T-helper 2 cell treated with Interferon-gamma antibody and Interleukin-4, amounts not matched to agents 100 ng/mL and 5 ng/mL, for 36 hours (primary cell): ENCODE data around the gene HSPA5. TPM values are rescaled to one million over a fixed set of nuclear protein-coding genes. Genes with fewer than 3 reads are reported as not detected.
"Not testable (repeated sequence)": the region's sequence is repeated elsewhere in the genome, so short reads cannot be mapped to it uniquely, and the experiment has no call there.

Source experiments
- intact Hi-C: fragments of 100-400 bp; cut with micrococcal nuclease; formaldehyde crosslinking; loops from one replicate; pipeline ENCODE4 v1.15.1; 2023
- total RNA-seq: library from RNA; stranded (reverse); gene quantifications from 2 replicates; pipeline ENCODE4 v1.2.3, GENCODE V29; 2022

Gene HSPA5
- 274 and 277 TPM in 2 replicates for total RNA-seq

DNA sequence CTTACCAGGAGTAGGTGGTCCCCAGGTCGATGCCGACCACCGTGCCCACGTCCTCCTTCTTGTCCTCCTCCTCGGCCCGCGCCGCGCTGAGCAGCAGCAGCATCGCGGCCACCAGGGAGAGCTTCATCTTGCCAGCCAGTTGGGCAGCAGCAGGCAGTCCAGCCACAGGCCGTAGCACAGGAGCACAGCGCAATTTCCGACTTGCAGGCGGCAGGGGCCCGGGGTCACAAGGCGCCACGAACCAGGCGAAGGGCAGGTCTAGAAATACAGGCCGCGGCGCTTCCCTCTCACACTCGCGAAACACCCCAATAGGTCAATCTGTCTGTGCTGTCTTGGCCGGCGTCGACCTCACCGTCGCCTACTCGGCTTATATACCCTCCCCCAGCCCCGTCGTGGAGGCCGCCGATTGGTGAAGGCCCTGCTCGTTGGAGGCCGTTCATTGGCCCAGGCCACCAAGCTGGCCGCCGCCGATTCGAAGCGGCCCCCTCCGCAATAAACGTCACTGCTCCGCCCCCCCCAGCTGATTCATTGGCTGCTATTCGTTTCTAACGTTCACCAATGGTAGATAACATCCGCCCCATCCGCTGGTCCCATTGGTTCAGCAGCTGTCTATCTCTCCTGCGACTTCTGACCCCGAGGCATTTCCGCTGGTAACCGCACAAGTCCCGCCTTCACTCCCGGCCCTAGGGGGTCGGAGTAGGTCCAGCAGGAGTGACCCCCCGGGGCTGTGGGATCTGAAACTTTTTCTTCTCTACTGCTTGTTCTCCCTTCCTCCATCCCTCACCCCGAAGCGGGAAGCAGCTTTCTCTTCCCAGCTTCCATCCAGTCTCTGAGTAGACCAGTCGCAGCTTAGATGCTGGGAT, at the start of gene HSPA5:
Gene HSPA5 (minus strand): TSS at position 344 of the 863 bp plus-strand sequence. CDS start 217 bp downstream, at position 127.
- intact Hi-C loops: loop anchor here (1.0 to 2.0 kb wide), 7 partner anchors 20 to 470 kb away; partner anchors contain the start of genes ARPC5L, GAPVD1, GOLGA1 and NR6A1

DNA sequence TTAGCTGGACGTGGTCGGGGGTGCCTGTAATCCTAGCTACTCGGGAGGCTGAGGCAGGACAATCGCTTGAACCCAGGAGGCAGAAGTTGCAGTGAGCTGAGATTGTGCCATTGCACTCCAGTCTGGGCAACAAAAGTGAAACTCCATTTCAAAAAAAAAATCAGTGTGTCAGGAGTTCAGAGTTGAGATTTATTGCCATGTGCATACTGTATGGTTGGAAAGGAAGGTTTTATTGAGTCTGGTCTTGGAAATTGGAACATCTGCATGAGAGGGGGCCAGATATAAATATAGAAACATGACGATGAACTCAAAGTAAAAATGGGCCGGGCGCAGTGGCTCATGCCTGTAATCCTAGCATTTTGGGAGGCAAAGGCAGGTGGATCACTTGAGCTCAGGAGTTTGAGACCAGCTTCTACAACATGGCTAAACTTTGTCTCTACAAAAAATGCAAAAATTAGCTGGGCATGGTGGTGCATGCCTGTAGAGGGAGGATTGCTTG, 45.8 kb upstream of the HSPA5 start:
- intact Hi-C loops: not testable (repeated sequence)

DNA sequence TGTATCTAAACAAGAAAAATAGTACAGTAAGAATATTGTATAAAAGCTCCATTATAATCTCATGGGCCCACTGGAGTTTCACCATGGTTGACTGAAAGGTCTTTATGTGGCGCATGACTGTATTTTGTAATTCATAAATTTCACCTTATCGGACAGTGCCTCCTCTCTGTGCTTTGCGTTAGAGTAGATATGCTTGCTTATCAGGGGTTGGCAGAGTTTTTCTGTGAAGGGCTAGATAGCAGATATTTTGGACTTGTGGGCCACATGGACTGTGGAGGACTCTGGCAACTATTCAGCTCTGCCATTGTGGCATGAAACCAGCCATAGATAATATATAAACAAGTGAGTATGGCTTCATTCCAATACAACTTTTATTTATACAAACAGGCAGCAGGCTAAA, 43.7 kb upstream of the HSPA5 start:
- intact Hi-C loops: no loop called here

DNA sequence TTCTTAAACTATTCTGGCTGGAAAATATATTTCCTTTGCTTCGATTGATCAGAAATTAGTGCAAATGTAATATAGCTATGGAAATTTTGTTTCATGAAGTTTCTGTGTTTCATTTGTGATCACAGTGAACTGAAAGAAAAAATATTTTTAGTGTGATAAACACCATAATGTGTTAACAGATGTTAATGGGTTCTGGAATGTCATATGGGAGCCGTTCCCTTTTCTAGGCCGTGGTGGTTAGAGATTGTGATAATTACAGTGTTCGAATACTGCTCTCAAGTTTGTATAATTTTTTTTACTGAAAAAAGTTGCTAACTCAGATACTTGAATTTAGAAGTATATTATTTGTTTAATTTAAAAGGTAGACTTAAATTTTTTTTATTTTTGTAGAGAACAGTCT, 39.8 kb upstream of the HSPA5 start:
- intact Hi-C loops: no loop called here

GRCh38 chr9:125277411-125277810, 36.3 kb upstream of the HSPA5 start:
- intact Hi-C loops: no loop called here

- intact Hi-C loops: no loop called here
Measured at GRCh38 chr9:125276771-125277170, 35.6 kb upstream of the HSPA5 start.

- intact Hi-C loops: no loop called here
Measured at GRCh38 chr9:125272697-125273096, 31.6 kb upstream of the HSPA5 start.

DNA sequence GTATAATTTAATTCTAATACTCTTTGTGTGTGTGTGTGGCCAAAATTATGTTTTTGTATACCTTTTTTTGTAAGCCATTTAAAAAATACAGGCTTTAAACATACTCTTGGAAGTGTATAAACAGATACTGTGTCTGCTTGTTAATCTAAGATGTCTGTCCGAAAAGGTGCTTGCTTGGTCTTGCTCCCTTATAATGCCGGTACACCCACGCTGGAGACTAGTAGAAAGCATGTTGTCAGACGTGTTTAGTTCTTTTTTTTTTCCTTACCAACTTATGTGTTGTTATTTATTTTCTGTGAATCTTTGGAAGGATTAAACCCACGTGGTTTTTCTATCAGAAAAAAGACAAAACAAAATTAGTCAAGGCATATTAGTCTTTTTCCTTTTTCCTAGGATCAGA, 29.9 kb upstream of the HSPA5 start:
- intact Hi-C loops: no loop called here

GRCh38 chr9:125269014-125269397, 27.9 kb upstream of the HSPA5 start:
- intact Hi-C loops: no loop called here

GRCh38 chr9:125268394-125269013, 27.4 kb upstream of the HSPA5 start:
- intact Hi-C loops: no loop called here

DNA sequence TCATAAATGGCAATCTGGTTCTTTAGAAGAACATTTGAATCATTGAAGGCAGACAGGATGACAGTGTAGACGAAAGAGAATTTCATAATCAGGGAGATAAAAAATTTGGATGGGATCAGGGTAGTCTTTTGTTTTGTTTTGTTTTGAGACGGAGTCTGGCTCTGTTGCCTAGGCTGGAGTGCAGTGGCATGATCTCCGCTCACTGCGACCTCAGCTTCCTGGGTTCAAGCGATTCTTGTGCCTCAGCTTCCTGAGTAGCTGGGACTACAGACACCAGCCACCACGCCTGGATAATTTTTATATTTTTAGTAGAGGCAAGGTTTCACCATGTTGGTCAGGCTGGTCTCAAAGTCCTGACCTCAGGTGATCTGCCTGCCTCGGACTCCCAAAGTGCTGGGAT, 22.9 kb upstream of the HSPA5 start:
- intact Hi-C loops: loop anchor here (5.0 kb wide), 1 partner anchor 483 kb away; the partner anchor contains the start of gene PBX3

DNA sequence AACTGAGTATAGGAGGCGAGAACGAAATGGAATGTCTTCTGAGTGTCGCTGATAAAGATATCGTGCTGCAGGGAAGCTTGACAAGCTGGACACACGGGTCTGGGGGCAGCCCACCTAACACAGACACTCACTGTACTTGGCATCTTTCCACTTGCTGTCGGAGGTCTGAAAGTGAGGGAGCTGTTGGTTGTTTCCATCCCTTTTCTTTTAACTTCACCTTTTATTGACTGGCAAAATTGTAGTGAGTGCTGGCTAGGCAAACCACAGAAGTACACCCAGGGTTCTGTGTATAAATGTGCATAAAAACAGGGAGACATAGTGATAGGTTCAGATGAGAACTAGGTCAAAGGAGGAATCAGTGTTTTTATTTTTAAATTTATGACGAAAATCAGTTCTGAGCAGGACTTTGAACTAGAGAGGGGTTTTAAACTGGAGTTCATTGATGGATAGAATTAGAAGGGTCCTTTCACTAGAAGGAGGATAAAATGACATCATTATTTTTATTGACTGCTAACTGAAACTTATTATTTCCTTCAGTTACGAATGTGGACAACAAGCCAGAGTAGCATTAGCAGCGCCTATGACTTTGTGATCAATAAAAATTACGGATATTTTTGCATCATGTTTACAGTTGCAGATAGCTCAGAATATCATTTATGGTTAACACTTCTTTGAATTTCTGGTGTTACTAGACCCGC, 21.3 kb upstream of the HSPA5 start:
- intact Hi-C loops: loop anchor here (5.0 kb wide), 1 partner anchor 485 kb away; the partner anchor contains the start of gene PBX3

- intact Hi-C loops: loop anchor here (1.0 to 5.0 kb wide), 4 partner anchors 20 to 486 kb away; partner anchors contain the start of genes HSPA5, PBX3 and RABEPK
Measured at GRCh38 chr9:125261501-125262293, 20.6 kb upstream of the HSPA5 start, which contains the start of gene GAPVD1. Gene GAPVD1 (plus strand): TSS chr9:125261826. CDS start chr9:125298922, 37,096 bp downstream.

- intact Hi-C loops: loop anchor here (2.0 to 5.0 kb wide), 2 partner anchors 60 to 487 kb away; partner anchors contain the start of genes PBX3 and RABEPK
Measured at GRCh38 chr9:125260561-125260960, 19.4 kb upstream of the HSPA5 start.

GRCh38 chr9:125258832-125259534, 17.8 kb upstream of the HSPA5 start:
- intact Hi-C loops: no loop called here

DNA sequence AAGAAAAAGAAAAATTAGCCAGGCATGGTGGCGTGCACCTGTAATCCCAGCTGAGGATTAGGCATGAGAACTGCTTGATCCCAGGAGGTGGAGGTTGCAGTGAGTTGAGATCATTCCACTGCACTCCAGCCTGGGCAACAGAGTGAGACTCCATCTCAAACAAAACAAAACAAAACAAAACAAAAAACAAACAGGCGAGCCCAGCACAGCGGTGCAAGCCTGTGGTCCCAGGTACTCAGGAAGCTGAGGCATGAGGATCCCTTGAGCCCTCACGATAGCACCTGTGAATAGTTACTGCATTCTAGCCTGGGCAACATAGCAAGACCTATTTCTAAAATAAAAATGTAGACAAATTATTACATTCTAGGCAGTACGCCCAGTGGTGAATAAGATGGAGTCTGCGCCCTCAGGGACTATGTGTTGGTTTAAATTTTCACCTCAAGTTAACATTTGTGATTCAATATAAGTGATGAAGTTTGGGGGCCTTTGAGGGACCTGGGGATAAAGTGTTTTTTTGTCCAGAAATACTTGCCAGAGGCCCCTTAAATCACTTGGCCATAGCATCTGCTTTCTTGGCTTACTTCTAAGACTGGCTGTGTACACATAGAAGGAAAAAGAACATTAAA, 17.1 kb upstream of the HSPA5 start:
- intact Hi-C loops: no loop called here

DNA sequence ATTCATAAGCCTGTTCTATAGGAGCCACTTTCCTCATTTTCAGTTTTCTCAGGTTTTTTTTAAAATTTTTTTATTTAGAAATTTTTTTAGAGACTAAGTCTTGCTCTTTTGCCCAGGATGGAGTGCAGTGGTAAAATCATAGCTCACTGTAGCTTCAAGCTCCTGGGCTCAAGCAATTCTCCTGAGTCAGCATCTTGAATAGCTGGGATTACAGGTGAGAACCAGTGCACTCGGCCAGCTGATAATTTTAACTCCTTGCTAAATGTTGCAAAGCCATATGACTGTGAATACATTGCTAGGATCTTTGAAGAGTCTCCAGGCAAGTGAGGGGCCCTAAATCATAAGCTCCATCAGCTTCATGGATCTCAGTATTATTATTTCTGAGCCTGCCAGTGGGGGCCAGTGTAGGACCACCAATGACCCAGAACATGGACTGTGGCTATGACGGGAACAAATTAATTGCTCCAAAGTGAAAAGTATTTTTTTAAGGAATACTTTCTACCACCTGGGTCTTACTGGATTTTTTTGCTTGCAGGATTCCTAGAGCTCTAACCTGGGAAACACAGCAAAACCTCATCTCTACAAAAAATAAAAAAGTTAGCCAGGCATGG, 14.7 kb upstream of the HSPA5 start:
- intact Hi-C loops: no loop called here

GRCh38 chr9:125254231-125254630, 13.1 kb upstream of the HSPA5 start:
- intact Hi-C loops: no loop called here

- intact Hi-C loops: no loop called here
Measured at GRCh38 chr9:125246261-125246667, 5.1 kb upstream of the HSPA5 start.
